ENCODE results near the gene ZNF441.
"Not testable (repeated sequence)": the region's sequence is repeated elsewhere in the genome, so short reads cannot be mapped to it uniquely, and the experiment has no call there.

Gene ZNF441

GRCh38 chr19:11766597-11767591 is at the start of gene ZNF441:
Gene ZNF441, plus strand, starts transcription at chr19:11767000. Its CDS starts 194 bp downstream, at chr19:11767194.
- peak; percentile 81 to 93 for DNase-seq (ENCODE audit: low read depth in 2 of 2)

GRCh38 chr19:11721681-11722080 is 45.1 kb upstream of the ZNF441 start:
- DNase-seq (ENCODE audit: low read depth in 2 of 2), result no peak

DNA sequence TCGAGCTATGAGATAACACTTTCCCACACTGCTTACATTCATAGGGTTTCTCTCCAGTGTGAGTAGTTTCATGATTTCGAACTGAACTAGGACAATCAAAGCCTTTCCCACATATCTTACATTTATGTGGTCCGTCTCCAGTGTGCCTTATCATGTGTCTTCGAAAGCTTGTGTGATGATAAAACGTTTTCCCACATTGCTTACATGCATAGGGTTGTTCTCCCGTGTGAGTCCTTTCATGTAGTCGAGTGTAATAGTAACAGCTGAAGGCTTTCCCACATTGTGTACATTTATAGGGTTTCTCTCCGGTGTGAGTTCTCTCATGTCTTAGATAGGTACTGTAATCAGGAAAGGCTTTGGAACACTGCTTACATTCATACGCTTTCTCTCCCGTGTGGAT is 44.4 kb upstream of the ZNF441 start:
- DNase-seq (ENCODE audit: low read depth in 2 of 2), result no peak

DNA sequence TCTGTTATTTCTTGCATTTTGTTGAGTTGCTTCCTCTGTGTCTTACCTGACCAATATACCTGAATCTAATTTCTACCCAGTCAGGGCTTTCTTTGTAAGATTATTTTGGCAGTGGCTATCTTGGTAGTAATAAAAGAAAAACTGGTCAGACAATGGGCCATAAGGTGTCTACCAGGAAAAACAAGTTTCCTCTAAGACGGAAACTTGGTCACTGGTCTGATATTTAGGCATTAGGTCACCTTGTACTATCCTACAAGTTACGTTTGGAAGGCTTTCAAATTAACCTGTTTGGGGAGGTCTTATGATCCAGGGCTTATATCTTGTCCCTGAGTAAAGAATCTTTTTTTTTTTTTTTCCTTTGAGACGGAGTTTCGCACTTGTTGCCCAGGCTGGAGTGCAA is 37.2 kb upstream of the ZNF441 start:
- DNase-seq (ENCODE audit: low read depth in 2 of 2), result no peak

DNA sequence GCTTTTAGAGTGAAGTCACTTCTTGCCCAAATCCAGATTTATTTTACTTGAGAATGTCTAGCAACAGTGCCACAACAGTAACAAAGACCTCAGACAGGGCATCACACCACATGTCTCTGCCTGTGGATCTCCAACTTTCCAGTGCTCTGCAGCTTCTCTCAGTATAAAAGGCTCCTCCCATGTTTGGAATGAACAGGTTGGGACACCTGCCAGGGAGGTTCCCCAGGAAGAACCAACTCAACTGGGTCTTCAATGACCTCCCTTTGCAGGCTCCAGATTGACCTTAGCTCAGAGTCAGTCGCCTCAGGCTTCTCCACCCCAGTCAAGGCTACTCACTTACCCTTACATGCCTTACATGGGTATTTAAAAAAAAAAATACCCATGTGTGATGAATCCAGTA is 31.4 kb upstream of the ZNF441 start:
- no peak for DNase-seq (ENCODE audit: low read depth in 2 of 2)

DNA sequence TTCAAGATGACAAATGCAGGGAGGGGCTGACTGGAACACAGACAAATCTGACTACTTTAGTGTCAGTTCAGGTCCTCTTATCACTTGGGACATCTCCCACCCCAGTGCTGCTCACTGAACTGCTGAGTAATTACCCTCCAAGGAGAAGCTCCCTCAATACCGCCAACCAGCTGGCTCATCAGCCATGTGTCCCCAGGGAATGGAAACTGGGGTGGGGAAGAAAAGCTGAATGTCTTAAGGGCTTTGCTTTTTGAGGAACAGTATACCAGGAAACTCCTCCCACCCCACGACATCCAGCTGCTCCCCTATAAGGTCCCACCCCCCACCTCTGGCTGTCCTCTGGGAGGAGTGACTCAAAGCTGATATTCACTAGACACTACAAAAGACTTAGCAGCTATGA is 30.1 kb upstream of the ZNF441 start:
- DNase-seq (ENCODE audit: low read depth in 2 of 2), result no peak

DNA sequence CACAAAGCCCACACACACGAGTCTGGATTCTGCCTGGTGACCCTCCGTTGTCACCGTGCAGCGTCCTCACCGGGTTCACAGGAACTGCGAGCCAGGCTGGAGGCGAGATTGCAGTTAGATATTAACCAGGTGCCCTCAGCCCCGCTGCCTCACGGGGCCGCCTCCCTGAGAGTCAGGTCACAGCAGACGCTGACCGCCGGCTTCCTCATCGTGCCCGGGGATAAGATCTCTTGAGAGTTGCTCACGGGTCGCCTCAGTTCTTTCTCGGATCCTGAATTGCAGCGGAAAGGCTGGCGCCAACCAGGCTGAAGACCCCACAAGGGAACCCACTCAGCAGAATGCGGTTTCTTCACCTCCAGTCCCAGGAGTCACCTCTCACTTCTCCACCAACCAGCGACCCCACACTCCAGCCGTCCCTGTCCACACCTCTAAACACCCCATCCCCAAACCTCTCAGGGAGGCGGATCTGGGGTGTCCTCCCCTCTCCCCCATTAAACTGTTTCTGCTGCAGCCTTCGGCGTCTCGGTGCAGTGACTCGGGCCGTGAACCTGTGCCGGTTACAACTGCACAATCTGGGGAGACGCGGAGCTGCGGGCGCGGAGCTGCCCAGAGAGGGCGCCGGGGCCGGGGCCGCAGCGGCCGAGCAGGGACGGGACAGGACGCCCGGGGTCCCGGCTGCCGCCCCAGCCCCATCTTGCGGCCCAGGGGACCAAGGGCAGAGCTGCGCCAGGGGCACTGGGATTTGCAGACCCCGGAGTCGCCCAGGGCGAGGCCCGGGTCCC is 28.6 kb upstream of the ZNF441 start:
- peak in 1 of 2 donors; percentile 12 for DNase-seq (ENCODE audit: low read depth in 2 of 2)

GRCh38 chr19:11738746-11739620 is 27.8 kb upstream of the ZNF441 start, which contains the start of gene ZNF823:
Gene ZNF823, minus strand, starts transcription at chr19:11738946. Its CDS starts 127 bp downstream, at chr19:11738819.
- DNase-seq (ENCODE audit: low read depth in 2 of 2), result peak; percentile 93

DNA sequence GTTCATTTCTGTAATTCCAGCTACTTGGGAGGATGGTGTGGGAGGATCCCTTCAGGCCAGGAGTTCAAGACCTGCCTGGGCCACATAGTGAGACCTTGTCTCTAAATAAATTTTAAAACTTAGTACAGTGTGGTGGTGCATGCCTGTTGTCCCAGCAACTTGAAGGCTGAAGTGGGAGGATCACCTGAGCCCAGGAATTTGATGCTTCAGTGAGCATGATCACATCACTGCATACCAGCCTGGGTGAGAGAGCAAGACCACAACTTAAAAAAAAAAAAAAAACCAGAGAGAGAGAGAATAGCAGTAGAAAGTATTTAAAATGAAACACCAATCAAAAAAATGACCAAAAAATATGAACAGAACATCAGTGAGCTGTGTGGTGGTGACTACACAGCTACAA is 20.9 kb upstream of the ZNF441 start:
- DNase-seq (ENCODE audit: low read depth in 2 of 2), result no peak

DNA sequence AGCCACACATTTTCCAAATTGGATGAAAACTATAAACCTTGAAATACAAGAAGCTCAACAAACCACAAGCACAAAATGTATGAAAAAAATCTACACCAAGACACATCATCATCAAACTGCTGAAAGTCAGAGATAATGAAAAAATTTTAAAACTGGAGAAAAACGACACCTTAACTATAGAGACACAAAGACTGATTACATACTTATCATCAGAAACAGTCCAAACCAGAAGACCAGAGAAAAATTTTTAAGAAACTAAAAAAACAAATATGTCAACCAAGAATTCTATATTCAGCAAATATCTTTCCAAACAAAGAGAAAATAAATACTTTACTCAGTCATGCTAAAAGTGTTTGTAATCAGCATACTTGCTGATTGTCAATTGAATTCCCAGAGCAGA is 19.5 kb upstream of the ZNF441 start:
- no peak for DNase-seq (ENCODE audit: low read depth in 2 of 2)

- DNase-seq (ENCODE audit: low read depth in 2 of 2), result no peak
These were observed 17.0 kb upstream of the ZNF441 start for GRCh38 chr19:11749751-11750150.

- DNase-seq (ENCODE audit: low read depth in 2 of 2), result no peak
These were observed 14.5 kb upstream of the ZNF441 start for GRCh38 chr19:11752244-11752736.

GRCh38 chr19:11754663-11755062 is 12.1 kb upstream of the ZNF441 start:
- no peak for DNase-seq (ENCODE audit: low read depth in 2 of 2)

- no peak for DNase-seq (ENCODE audit: low read depth in 2 of 2)
These were observed 9.8 kb upstream of the ZNF441 start for GRCh38 chr19:11756965-11757364.

GRCh38 chr19:11759805-11760204 is 7.0 kb upstream of the ZNF441 start:
- DNase-seq (ENCODE audit: low read depth in 2 of 2), result no peak

GRCh38 chr19:11763117-11763516 is 3.7 kb upstream of the ZNF441 start:
- no peak for DNase-seq (ENCODE audit: low read depth in 2 of 2)

DNA sequence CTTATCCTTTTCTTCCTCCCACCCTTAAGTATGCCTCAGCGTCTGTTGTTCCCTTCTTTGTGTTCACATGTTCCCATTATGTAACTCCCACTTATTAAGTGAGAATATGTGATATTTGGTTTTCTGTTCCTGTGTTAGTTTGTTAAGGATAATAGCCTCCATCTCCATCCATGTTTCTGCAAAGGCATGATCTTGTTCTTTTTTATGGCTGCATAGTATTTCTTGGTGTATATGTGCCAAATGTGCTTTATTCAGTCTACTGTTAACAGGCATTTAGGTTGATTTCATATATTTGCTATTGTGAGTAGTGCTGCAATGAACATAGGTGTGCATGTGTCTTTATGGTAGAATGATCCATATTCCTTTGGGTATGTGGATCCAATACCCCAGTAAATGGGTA is 3.2 kb upstream of the ZNF441 start:
- no peak for DNase-seq (ENCODE audit: low read depth in 2 of 2)

- DNase-seq (ENCODE audit: low read depth in 2 of 2), result no peak
These were observed 883 bp downstream of the ZNF441 start for GRCh38 chr19:11767633-11768133.

- DNase-seq (ENCODE audit: low read depth in 2 of 2), result no peak
These were observed 3.2 kb downstream of the ZNF441 start for GRCh38 chr19:11769995-11770394.

GRCh38 chr19:11771520-11771919 is 4.7 kb downstream of the ZNF441 start:
- not testable (repeated sequence) for DNase-seq (ENCODE audit: low read depth in 2 of 2)

GRCh38 chr19:11776669-11777068 is 9.9 kb downstream of the ZNF441 start:
- not testable (repeated sequence) for DNase-seq (ENCODE audit: low read depth in 2 of 2)

All from stimulated activated CD4-positive, alpha-beta T cell treated with anti-CD3 and anti-CD28 coated beads, Interleukin-1b, Interleukin-23, amount 100 ng/mL, for 4 hours (primary cell).